MCF 10A (cell line): ENCODE measurements around the gene DCAF4L1. TPM values are rescaled to one million over a fixed set of nuclear protein-coding genes. Genes with fewer than 3 reads are reported as not detected.

Source experiments
- BruUV-seq: library from RNA; stranded (reverse); fragments of 400-500 nt; replicated peaks from 2 replicates; lab custom pipeline; 2021; lab: Mats Ljungman, UMichigan
- CTCF ChIA-PET: fragments of 300-600 bp; sonication (Branson Sonifier 250); formaldehyde crosslinking; extraction: SDS; loops from one replicate; lab custom pipeline; 2021; ENCODE audit warnings: antibody characterized with exemption, inconsistent platforms; lab: Yijun Ruan, JAX
- POLR2A ChIA-PET: fragments of 300-600, 350-650 bp; sonication (Branson Sonifier 250); formaldehyde crosslinking; extraction: SDS; loops from one replicate; lab custom pipeline; 2020; ENCODE audit warnings: antibody characterized with exemption, inconsistent platforms; lab: Yijun Ruan, JAX
- DNase-seq: peaks from one replicate; pipeline ENCODE4 v3.0.0-alpha.2; 2018; ENCODE audit not compliant: unreplicated experiment
- H3K27ac Mint-ChIP-seq: one replicate; pipeline ENCODE4 v1.8.0; 2022; ENCODE audit warnings: mild to moderate bottlenecking, low read depth, mixed read lengths; ENCODE audit not compliant: unreplicated experiment
- H3K27me3 Mint-ChIP-seq: one replicate; pipeline ENCODE4 v1.8.0; 2022; ENCODE audit warnings: mixed read lengths; ENCODE audit not compliant: insufficient read depth, unreplicated experiment
- H3K36me3 Mint-ChIP-seq: one replicate; pipeline ENCODE4 v1.8.0; 2022; ENCODE audit warnings: mild to moderate bottlenecking, moderate library complexity, mixed read lengths; ENCODE audit not compliant: insufficient read depth, unreplicated experiment
- H3K4me1 Mint-ChIP-seq: one replicate; pipeline ENCODE4 v1.8.0; 2022; ENCODE audit warnings: mixed read lengths; ENCODE audit not compliant: insufficient read depth, unreplicated experiment
- H3K4me3 Mint-ChIP-seq: one replicate; pipeline ENCODE4 v1.8.0; 2022; ENCODE audit warnings: mild to moderate bottlenecking, moderate library complexity, mixed read lengths; ENCODE audit not compliant: unreplicated experiment
- H3K9me3 Mint-ChIP-seq: one replicate; pipeline ENCODE4 v1.8.0; 2022; ENCODE audit warnings: mixed read lengths; ENCODE audit not compliant: unreplicated experiment
- CTCF ChIP-seq: fragments of 200-600 bp; IDR thresholded peaks from one replicate; pipeline ENCODE4 v1.8.0; 2022; ENCODE audit warnings: antibody characterized with exemption, mild to moderate bottlenecking; ENCODE audit not compliant: unreplicated experiment
- intact Hi-C: fragments of 100-400 bp; cut with micrococcal nuclease; formaldehyde crosslinking; loops from 2 replicates; pipeline ENCODE4 v1.14.1; 2022
- total RNA-seq: library from RNA; stranded (reverse); gene quantifications from 2 replicates; pipeline ENCODE4 v1.2.3, GENCODE V29; 2022

DCAF4L1 gene
- total RNA-seq, 1 experiment from 2014 or later: 0.72 TPM

- no TSS peak for BruUV-seq
- intact Hi-C loops: loop anchor here (5.0 kb wide), 1 partner anchor 57 kb away; the partner anchor contains the start of gene SLC30A9
- ChIA-PET CTCF (interaction anchor here (0.7 to 1.4 kb wide), 3 partner anchors 10 to 388 kb away, joined by 3 to 6 read pairs (median 3); no protein-coding TSS in a partner anchor), POLR2A (interaction anchor here (0.5 to 8.0 kb wide), 36 partner anchors 10 to 714 kb away, joined by 3 to 98 read pairs (median 4); partner anchors contain the start of gene SLC30A9)
- H3K9me3 Mint-ChIP-seq: no peaks in the 10 kb centered on the region
- H3K27me3 Mint-ChIP-seq: no peaks in the 10 kb centered on the region
- peaks cover 13% of the 10 kb centered on the region for H3K36me3 Mint-ChIP-seq
- peak; percentile 96 for DNase-seq
- H3K4me3 Mint-ChIP-seq: peak within 1 kb of the TSS; percentile 81
- H3K4me1 Mint-ChIP-seq: peaks cover 32% of the 10 kb centered on the region
- H3K27ac Mint-ChIP-seq: peak within 1 kb of the TSS; percentile 89
- no peak for TF ChIP-seq CTCF
Measured at GRCh38 chr4:41934901-41935651, 46.5 kb upstream of the DCAF4L1 start, which contains the start of gene TMEM33. TMEM33 (plus strand) TSS chr4:41935429; CDS start chr4:41935485, 56 bp downstream.

- Mint-ChIP-seq H3K4me1 (peaks cover 32% of the 10 kb centered on the region), H3K27me3 (no peaks in the 10 kb centered on the region), H3K4me3 (peak overlapping the region; percentile 81), H3K9me3 (no peaks in the 10 kb centered on the region), H3K27ac (peak overlapping the region; percentile 89), H3K36me3 (peaks cover 19% of the 10 kb centered on the region)
- intact Hi-C loops: loop anchor here (5.0 kb wide), 1 partner anchor 57 kb away; the partner anchor contains the start of gene SLC30A9
- ChIA-PET CTCF (interaction anchor here (1.4 kb wide), 1 partner anchor 242 kb away, joined by 6 read pairs; no protein-coding TSS in a partner anchor), POLR2A (interaction anchor here (0.6 to 8.0 kb wide), 27 partner anchors 9 to 360 kb away, joined by 3 to 98 read pairs (median 5); partner anchors contain the start of gene SLC30A9)
- TF ChIP-seq CTCF: no peak
- peak; percentile 44 for DNase-seq
- no TSS peak for BruUV-seq
Measured at GRCh38 chr4:41935652-41936021, 45.9 kb upstream of the DCAF4L1 start.

- no peaks in the 10 kb centered on the region for H3K27me3 Mint-ChIP-seq
- H3K36me3 Mint-ChIP-seq: peaks cover 51% of the 10 kb centered on the region
- TF ChIP-seq CTCF: no peak
- peaks cover 32% of the 10 kb centered on the region for H3K4me1 Mint-ChIP-seq
- intact Hi-C loops: loop anchor here (5.0 kb wide), 1 partner anchor 53 kb away; the partner anchor contains the start of gene SLC30A9
- no peaks in the 10 kb centered on the region for H3K9me3 Mint-ChIP-seq
- BruUV-seq: no TSS peak
- DNase-seq: peak; percentile 90
- ChIA-PET POLR2A (interaction anchor here (0.6 to 8.0 kb wide), 12 partner anchors 10 to 447 kb away, joined by 3 to 98 read pairs (median 12); partner anchors contain the start of gene SLC30A9), CTCF (interaction anchor here (1.5 kb wide), 2 partner anchors 52 to 246 kb away, joined by 6 to 11 read pairs; no protein-coding TSS in a partner anchor)
- H3K4me3 Mint-ChIP-seq: peak overlapping the region; percentile 81
- peak overlapping the region; percentile 79 for H3K27ac Mint-ChIP-seq
Measured at GRCh38 chr4:41939016-41939626, 42.4 kb upstream of the DCAF4L1 start.
